ENCODE data around the gene RIPOR2.
A peak's percentile ranks its signal among the peaks of the same experiment; 100 is the strongest.

Gene RIPOR2

GRCh38 chr6:24847402-24847801 is 88.4 kb downstream of the RIPOR2 start:
- DNase-seq (ENCODE audit: low spot score), result no peak

- no peak for DNase-seq (ENCODE audit: low spot score)
Observed at GRCh38 chr6:24845578-24845977, 90.2 kb downstream of the RIPOR2 start.

- no peak for DNase-seq (ENCODE audit: low spot score)
Observed at GRCh38 chr6:24844903-24845302, 90.9 kb downstream of the RIPOR2 start.

GRCh38 chr6:24844061-24844460 is 91.7 kb downstream of the RIPOR2 start:
- DNase-seq (ENCODE audit: low spot score), result no peak

GRCh38 chr6:24840187-24840586 is 95.6 kb downstream of the RIPOR2 start:
- DNase-seq (ENCODE audit: low spot score), result no peak

- DNase-seq (ENCODE audit: low spot score), result no peak
Observed at GRCh38 chr6:24838994-24839393, 96.8 kb downstream of the RIPOR2 start.

GRCh38 chr6:24838081-24838480 is 97.7 kb downstream of the RIPOR2 start:
- DNase-seq (ENCODE audit: low spot score), result no peak

GRCh38 chr6:24836109-24836508 is 99.7 kb downstream of the RIPOR2 start:
- peak; percentile 84 for DNase-seq (ENCODE audit: low spot score)

GRCh38 chr6:24833711-24834386 is 101.9 kb downstream of the RIPOR2 start:
- DNase-seq (ENCODE audit: low spot score), result peak; percentile 62

GRCh38 chr6:24832794-24833193 is 103.0 kb downstream of the RIPOR2 start:
- no peak for DNase-seq (ENCODE audit: low spot score)

GRCh38 chr6:24831771-24832716 is 103.7 kb downstream of the RIPOR2 start:
- DNase-seq (ENCODE audit: low spot score), result no peak

GRCh38 chr6:24829657-24830056 is 106.1 kb downstream of the RIPOR2 start:
- no peak for DNase-seq (ENCODE audit: low spot score)

GRCh38 chr6:24827970-24828369 is 107.8 kb downstream of the RIPOR2 start:
- DNase-seq (ENCODE audit: low spot score), result no peak

- no peak for DNase-seq (ENCODE audit: low spot score)
Observed at GRCh38 chr6:24827162-24827561, 108.6 kb downstream of the RIPOR2 start.

GRCh38 chr6:24825130-24825630 is 110.6 kb downstream of the RIPOR2 start:
- no peak for DNase-seq (ENCODE audit: low spot score)

GRCh38 chr6:24824142-24824938 is 111.4 kb downstream of the RIPOR2 start:
- DNase-seq (ENCODE audit: low spot score), result no peak

- no peak for DNase-seq (ENCODE audit: low spot score)
Observed at GRCh38 chr6:24823185-24823584, 112.6 kb downstream of the RIPOR2 start.

GRCh38 chr6:24822696-24823095 is 113.1 kb downstream of the RIPOR2 start:
- DNase-seq (ENCODE audit: low spot score), result no peak

GRCh38 chr6:24821860-24822444 is 113.8 kb downstream of the RIPOR2 start:
- no peak for DNase-seq (ENCODE audit: low spot score)

- no peak for DNase-seq (ENCODE audit: low spot score)
Observed at GRCh38 chr6:24818346-24818745, 117.4 kb downstream of the RIPOR2 start.

GRCh38 chr6:24809728-24810127 is 126.0 kb downstream of the RIPOR2 start:
- DNase-seq (ENCODE audit: low spot score), result no peak

- no peak for DNase-seq (ENCODE audit: low spot score)
Observed at GRCh38 chr6:24807584-24807983, 128.2 kb downstream of the RIPOR2 start.
